ENCODE data around the gene MATN3.
A peak's percentile ranks its signal among the peaks of the same experiment; 100 is the strongest.

The MATN3 gene

GRCh38 chr2:20035955-20036666 lies 23.6 kb upstream of the MATN3 start:
- no peak for DNase-seq

GRCh38 chr2:20034821-20035220 lies 22.4 kb upstream of the MATN3 start:
- DNase-seq: no peak

- no peak for DNase-seq
Measured at GRCh38 chr2:20034218-20034617, 21.8 kb upstream of the MATN3 start.

- DNase-seq: no peak
Measured at GRCh38 chr2:20033322-20033721, 20.9 kb upstream of the MATN3 start.

- DNase-seq: no peak
Measured at GRCh38 chr2:20030224-20030623, 17.8 kb upstream of the MATN3 start.

- no peak for DNase-seq
Measured at GRCh38 chr2:20027705-20028434, 15.4 kb upstream of the MATN3 start.

GRCh38 chr2:20027260-20027677 lies 14.8 kb upstream of the MATN3 start:
- DNase-seq: no peak

GRCh38 chr2:20025065-20025786 lies 12.8 kb upstream of the MATN3 start:
- DNase-seq: no peak

GRCh38 chr2:20023688-20024087 lies 11.2 kb upstream of the MATN3 start:
- no peak for DNase-seq

GRCh38 chr2:20021405-20022009 lies 9.0 kb upstream of the MATN3 start:
- DNase-seq: no peak

- no peak for DNase-seq
Measured at GRCh38 chr2:20019747-20020146, 7.3 kb upstream of the MATN3 start.

- no peak for DNase-seq
Measured at GRCh38 chr2:20018601-20019152, 6.2 kb upstream of the MATN3 start.

- DNase-seq: no peak
Measured at GRCh38 chr2:20016346-20016745, 3.9 kb upstream of the MATN3 start.

- DNase-seq: peak; percentile 48
Measured at GRCh38 chr2:20015482-20016083, 3.1 kb upstream of the MATN3 start.

- DNase-seq: no peak
Measured at GRCh38 chr2:20013126-20013849, 820 bp upstream of the MATN3 start.

GRCh38 chr2:20012032-20012281 lies 511 bp downstream of the MATN3 start:
- DNase-seq: no peak

GRCh38 chr2:20011276-20012031 lies 1.0 kb downstream of the MATN3 start:
- no peak for DNase-seq

- DNase-seq: no peak
Measured at GRCh38 chr2:20008703-20009102, 3.8 kb downstream of the MATN3 start.

GRCh38 chr2:20005891-20006470 lies 6.5 kb downstream of the MATN3 start:
- DNase-seq: no peak

GRCh38 chr2:20005067-20005627 lies 7.3 kb downstream of the MATN3 start:
- DNase-seq: no peak

- no peak for DNase-seq
Measured at GRCh38 chr2:20001361-20001863, 11.1 kb downstream of the MATN3 start.
